Transverse colon (tissue), 4 donors: ENCODE results near the gene DCP2. TPM values are rescaled to one million over a fixed set of nuclear protein-coding genes. Genes with fewer than 3 reads are reported as not detected.
"Not testable (repeated sequence)": the region's sequence is repeated elsewhere in the genome, so short reads cannot be mapped to it uniquely, and the experiment has no call there.

Experiments used
- DNase-seq: peaks from one replicate; pipeline ENCODE4 v3.0.0-alpha.2; 2019
- H3K27ac ChIP-seq, 4 donors: fragments of 200-600 bp; sonication (generic); 2 replicates each; pipeline ENCODE4 v1.5.1; 2016 to 2018; ENCODE audit warnings: inconsistent platforms in 4 of 4
- H3K27me3 ChIP-seq: fragments of 200-600 bp; sonication (generic); 2 replicates; pipeline ENCODE4 v1.5.1; 2017; ENCODE audit warnings: inconsistent platforms
- H3K36me3 ChIP-seq, 4 donors: fragments of 200-600 bp; sonication (generic); 2 replicates each; pipeline ENCODE4 v1.5.1; 2017 to 2019; ENCODE audit warnings: inconsistent platforms in 4 of 4
- H3K4me1 ChIP-seq, 4 donors: fragments of 200-600 bp; sonication (generic); 2 replicates each; pipeline ENCODE4 v1.5.1; 2017 to 2020; ENCODE audit warnings: inconsistent platforms in 4 of 4
- H3K4me3 ChIP-seq, 4 donors: fragments of 200-600 bp; sonication (generic); 1 replicate in 1 of 4; 2 replicates in 3 of 4; pipeline versions ENCODE4 v1.5.1 to v1.6.1; 2017 to 2019; ENCODE audit warnings: inconsistent platforms in 4 of 4
- H3K9me3 ChIP-seq, 2 donors: fragments of 200-600 bp; sonication (generic); 2 replicates each; pipeline ENCODE4 v1.5.1; 2017 to 2019; ENCODE audit warnings: inconsistent platforms in 2 of 2
- CTCF ChIP-seq, 5 experiments: fragments of 200-600 bp in 3 of 5; fragments of 450-650 bp in 2 of 5; sonication (generic) in 3 of 5; IDR thresholded peaks; 1 replicate in 2 of 5; 2 replicates in 3 of 5; pipeline ENCODE4 v1.5.1; 2016 to 2017; ENCODE audit warnings: antibody characterized with exemption in 5 of 5, inconsistent platforms in 3 of 5, mild to moderate bottlenecking in 2 of 5, moderate library complexity in 1 of 5
- EP300 ChIP-seq: sonication (generic); formaldehyde crosslinking; IDR thresholded peaks from one replicate; pipeline ENCODE4 v1.6.1; 2017; ENCODE audit warnings: antibody characterized with exemption, low read depth
- POLR2A ChIP-seq: fragments of 450-650 bp; IDR thresholded peaks from one replicate; pipeline ENCODE4 v1.6.1; 2016; ENCODE audit warnings: antibody characterized with exemption, mild to moderate bottlenecking, moderate library complexity
- POLR2AphosphoS5 ChIP-seq, 3 donors: sonication (generic); formaldehyde crosslinking; IDR thresholded peaks; one replicate each; pipeline ENCODE4 v1.6.1; 2016; ENCODE audit warnings: antibody characterized with exemption in 3 of 3
- whole genome bisulfite sequencing, 2 donors: methylation state at CpG; one replicate each; pipeline ENCODE4 v1.1.5; 2018; ENCODE audit warnings: low coverage in 1 of 2; 5-methylcytosine and 5-hydroxymethylcytosine counted together
- in situ Hi-C, 4 donors: fragments of 200-750 bp; cut with MboI; loops; one replicate each; pipeline versions ENCODE4 v1.15.0 to v1.15.1; 2017; ENCODE audit warnings: low sequenced_read_pairs in 3 of 4, low pct_ligation_motif_present in 1 of 4, low pct_unique_long_range_greater_than_20kb in 1 of 4
- intact Hi-C: fragments of 100-400 bp; cut with DNase I; formaldehyde crosslinking; loops from one replicate; pipeline ENCODE4 v1.15.1; 2023; ENCODE audit warnings: low total_unique reads
- total RNA-seq, 4 donors: library from RNA; depleted of rRNA; stranded (reverse); fragments of >200 nt; gene quantifications; one replicate each; pipeline ENCODE4 v1.1.0, GENCODE V29; 2016

The DCP2 gene
- total RNA-seq, 4 donors from 2014 or later = 11.6 to 27.8 (median 20.7) TPM

DNA sequence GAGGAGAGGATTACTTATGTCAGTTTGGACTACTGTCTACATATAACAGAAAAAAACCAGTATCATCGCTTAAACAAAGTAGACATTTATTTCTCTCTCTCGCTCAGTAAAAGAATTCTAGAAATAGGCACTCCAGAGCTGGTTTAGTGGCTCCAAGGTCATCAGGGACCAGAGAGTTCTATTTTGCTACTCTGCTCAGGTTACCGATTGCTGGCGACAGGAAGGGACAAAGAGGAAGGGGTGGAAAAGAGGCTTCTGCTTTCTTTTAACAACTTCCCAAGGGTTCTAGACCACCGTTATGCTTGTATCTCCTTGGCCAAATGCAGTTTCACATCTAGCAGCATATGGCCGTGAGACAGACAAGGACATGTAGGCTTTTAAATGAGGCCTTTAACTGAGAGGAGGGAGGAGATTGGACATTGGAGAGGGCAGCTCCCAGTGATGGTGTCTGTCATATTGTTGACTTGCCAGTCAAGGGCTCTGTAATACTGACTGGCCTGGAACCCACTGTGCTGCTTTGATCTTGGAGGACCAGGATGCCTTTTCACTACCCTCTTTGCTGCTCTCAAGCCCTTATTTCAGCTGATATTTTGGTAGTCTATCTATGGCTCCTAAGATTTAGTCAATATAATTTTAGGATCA lies 15.6 kb upstream of the DCP2 start:
- Histone ChIP-seq H3K27me3 (no peaks in the 10 kb centered on the region), H3K4me1 (peaks cover 0 to 18% (median 9%) of the 10 kb centered on the region in 4 donors), H3K36me3 (no peaks in the 10 kb centered on the region), H3K27ac (no peak overlapping the region), H3K4me3 (no peak overlapping the region), H3K9me3 (no peaks in the 10 kb centered on the region)
- TF ChIP-seq CTCF (IDR thresholded peaks at IDR 0.05) = no peak
- no peak for TF ChIP-seq POLR2AphosphoS5 (IDR thresholded peaks at IDR 0.05)
- TF ChIP-seq EP300 = no peak
- no peak for TF ChIP-seq POLR2A
- DNase-seq = no peak
- intact Hi-C loops (no loop called here), in situ Hi-C loops (no loop called here)
- WGBS, 2 donors = 93 to 100% methylated on average over 2 to 6 of the region's 6 CpGs

- H3K36me3 ChIP-seq, H3K27ac ChIP-seq, in situ Hi-C loops, DNase-seq, H3K9me3 ChIP-seq, H3K27me3 ChIP-seq, H3K4me3 ChIP-seq, intact Hi-C loops: not testable (repeated sequence)
- H3K4me1 ChIP-seq = peaks cover 0 to 13% (median 5%) of the 10 kb centered on the region in 4 donors
- WGBS, 2 donors = 88 to 89% methylated on average over 3 of the region's 3 CpGs
Observed at GRCh38 chr5:112963374-112963733, 13.2 kb upstream of the DCP2 start.

DNA sequence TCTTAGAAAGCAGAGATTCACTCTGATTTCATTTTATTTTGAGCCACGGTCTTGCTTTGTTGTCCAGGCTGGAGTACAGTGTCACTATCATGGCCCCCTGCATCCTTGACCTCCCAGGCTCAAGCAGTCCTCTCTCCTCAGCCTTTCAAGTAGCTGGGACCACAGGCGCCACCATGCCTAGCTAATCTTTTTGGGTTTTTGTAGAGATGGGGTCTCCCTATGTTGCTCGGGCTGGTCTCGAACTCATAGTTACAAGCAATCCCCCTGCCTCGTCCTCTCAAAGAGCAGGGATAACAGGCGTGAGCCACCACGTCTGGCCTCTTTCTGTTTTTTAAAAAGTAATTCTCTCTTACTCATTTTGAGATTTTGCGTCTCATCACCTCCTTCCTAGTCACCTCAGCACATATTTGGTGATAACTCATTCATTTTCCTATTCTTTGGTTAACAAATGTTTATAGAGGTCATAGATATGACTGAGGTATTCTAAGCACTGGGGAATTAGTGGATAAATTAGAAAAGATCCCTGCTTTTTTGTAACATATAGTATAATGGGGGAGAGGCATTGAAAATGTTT lies 10.8 kb upstream of the DCP2 start:
- no peak overlapping the region for H3K27ac ChIP-seq
- no peaks in the 10 kb centered on the region for H3K36me3 ChIP-seq
- TF ChIP-seq POLR2A = no peak
- TF ChIP-seq POLR2AphosphoS5 (IDR thresholded peaks at IDR 0.05) = no peak
- TF ChIP-seq CTCF (IDR thresholded peaks at IDR 0.05) = no peak
- TF ChIP-seq EP300 = no peak
- WGBS, 2 donors = 84 to 86% methylated on average over 7 to 8 of the region's 8 CpGs
- H3K9me3 ChIP-seq = no peaks in the 10 kb centered on the region
- in situ Hi-C loops (no loop called here), intact Hi-C loops (no loop called here)
- DNase-seq = no peak
- no peaks in the 10 kb centered on the region for H3K27me3 ChIP-seq
- H3K4me1 ChIP-seq = no peaks in the 10 kb centered on the region
- no peak overlapping the region for H3K4me3 ChIP-seq

- Histone ChIP-seq H3K27ac (no peak overlapping the region), H3K9me3 (no peaks in the 10 kb centered on the region), H3K36me3 (no peaks in the 10 kb centered on the region), H3K4me1 (no peaks in the 10 kb centered on the region), H3K27me3 (no peaks in the 10 kb centered on the region), H3K4me3 (no peak overlapping the region)
- no peak for TF ChIP-seq CTCF (IDR thresholded peaks at IDR 0.05)
- no peak for TF ChIP-seq POLR2A
- TF ChIP-seq POLR2AphosphoS5 (IDR thresholded peaks at IDR 0.05) = no peak
- TF ChIP-seq EP300 = no peak
- intact Hi-C loops (no loop called here), in situ Hi-C loops (no loop called here)
- WGBS, 2 donors = 92 to 93% methylated on average over 6 of the region's 6 CpGs
- no peak for DNase-seq
Observed at GRCh38 chr5:112967520-112968083, 9.0 kb upstream of the DCP2 start.
